GM18499 (cell line): Measurements from ENCODE around the gene NLE1.
"Not testable (repeated sequence)": the region's sequence is repeated elsewhere in the genome, so short reads cannot be mapped to it uniquely, and the experiment has no call there.

Source experiments
- ATAC-seq: cut with Tn5 transposase; IDR thresholded peaks from one replicate; pipeline ENCODE4 v1.9.1; 2021; ENCODE audit warnings: moderate number of reproducible peaks; ENCODE audit not compliant: insufficient read depth, unreplicated experiment

The NLE1 gene

GRCh38 chr17:35130392-35130791 lies 11.7 kb downstream of the NLE1 start:
- no peak for ATAC-seq

DNA sequence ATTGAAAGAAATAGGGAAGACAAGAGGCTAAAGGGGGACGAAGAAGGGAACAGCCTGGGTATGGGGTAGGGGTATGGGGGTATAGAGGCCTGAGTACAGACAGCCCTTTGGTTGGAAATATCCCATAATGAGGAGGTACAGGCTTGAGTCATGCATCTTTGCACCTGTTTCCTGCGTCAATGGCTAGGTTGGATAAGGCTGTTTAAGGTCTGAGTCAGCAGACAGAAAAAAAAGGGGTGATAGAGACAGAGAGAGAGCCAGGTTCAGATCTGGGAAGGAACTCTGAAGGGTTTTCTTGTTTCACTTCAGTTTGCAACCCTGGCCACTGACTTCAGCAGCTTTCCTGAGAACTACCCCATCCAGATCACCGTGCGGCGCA lies 12.1 kb downstream of the NLE1 start:
- no peak for ATAC-seq

DNA sequence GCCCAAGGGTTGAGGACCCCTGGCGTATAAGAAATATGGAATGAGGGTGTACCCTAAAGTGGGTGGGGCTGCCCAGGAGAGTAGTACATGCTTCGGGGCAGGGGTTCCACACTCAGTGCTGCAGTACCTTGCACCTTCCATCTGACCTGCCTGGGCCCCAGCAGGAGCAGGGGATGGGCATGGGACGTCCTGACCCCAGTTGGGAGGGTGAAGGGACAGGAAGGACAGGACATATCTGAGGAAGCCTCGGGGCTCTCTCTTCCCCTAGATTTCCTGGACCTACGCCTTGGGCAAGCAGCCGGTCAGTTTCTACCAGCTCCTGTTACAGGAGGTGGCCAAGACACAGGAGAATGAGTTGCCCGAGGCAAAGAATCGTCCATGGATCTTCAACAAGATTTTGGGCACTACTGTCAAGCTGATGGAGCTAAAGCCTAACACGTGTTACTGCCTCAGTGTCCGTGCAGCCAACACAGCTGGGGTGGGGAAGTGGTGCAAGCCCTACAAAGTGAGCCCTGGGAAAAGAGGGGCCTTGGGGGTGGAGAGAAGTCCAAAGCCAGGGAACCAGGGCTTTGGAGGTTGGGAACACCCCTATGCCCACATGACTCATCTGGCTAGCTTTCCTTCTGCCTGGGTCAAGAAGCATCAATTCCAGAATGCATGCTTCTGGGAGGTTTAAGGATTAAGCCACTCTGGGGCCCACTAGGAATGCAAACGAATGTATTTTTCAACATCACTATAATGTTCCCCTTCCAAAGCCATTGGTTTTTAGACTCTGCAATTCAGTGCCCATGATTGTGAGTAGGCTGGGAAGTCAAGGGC lies 12.7 kb downstream of the NLE1 start:
- no peak for ATAC-seq

DNA sequence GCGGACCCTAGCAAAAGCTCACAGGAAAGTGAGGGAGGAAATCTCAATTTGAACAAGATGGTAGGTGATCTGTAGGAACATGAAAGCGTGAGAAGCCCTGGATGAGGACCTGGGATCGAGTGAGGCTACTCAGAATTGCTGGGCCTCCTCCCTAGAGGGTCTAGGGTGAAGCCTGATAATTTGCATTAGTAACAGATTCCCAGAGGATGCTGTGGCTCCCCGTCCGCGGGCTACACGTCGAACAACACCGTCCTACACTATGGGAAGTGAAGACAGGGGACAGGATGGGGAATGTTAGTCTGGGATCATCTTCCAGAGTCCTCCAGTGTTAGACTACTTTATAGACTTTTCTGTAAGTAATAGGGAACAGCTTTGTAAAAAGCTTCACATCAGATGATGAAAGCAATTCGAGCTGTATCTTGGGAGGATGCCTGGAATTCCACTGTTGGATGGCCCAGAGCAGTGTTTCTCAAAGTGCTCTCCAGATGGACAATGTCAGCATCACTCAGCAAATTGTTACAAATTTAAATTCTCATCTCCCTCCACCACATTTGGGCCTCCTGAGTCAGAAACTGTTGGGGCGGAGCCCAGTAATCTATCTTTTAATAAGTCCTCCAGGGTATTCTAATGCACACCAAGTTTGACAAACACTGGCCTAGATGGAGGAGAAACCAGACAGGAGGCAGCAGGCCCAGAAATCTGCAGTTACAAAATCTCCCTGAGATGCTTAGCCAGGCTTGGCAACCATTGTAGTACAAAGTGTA lies 14.2 kb downstream of the NLE1 start:
- no peak for ATAC-seq

- no peak for ATAC-seq
Measured at GRCh38 chr17:35121315-35121714, 20.8 kb downstream of the NLE1 start, which contains the start of gene FNDC8. Gene FNDC8, plus strand, starts transcription at chr17:35121615. Its CDS starts 79 bp downstream, at chr17:35121694.

DNA sequence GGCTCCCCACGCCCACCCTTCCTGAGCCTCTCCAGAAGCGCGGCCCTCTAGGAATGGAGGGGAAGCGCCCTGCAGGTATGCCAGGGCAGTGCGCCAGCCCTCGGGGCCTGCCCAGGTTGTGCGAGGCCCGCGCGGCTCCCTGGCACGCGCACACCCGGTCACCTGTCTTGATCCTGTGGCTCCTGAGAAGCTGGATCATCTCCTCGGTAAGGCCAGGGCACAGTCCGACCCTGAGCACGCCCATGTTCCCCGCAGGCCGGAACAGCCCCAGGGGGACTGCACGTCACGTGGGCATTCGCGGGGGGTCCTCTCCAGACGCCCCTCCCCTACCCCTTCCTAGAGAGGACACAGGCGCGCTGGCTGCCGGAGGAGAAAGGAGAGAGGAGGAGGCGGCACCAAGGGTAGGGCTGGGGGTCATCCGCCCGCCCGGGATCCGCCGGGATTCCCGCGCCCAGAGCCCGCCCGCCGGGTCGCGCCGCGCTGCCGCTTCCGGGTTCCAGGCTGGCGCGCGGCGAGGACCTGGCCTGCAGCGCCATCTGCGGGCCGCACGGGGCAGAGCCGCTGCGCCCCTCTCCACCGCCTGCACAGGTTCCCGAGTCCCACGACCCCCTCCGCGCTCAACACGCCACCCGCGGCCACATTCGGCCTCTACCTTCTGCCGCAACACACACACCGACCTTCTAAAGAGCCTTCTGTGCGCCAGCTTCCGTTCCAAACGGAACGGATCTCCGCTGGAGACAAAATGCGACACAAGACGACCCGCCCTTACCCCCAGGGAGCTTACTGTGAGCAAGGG lies 22.5 kb downstream of the NLE1 start, which contains the start of gene RAD51D:
Gene RAD51D, minus strand, starts transcription at position 491 of the 796 bp plus-strand sequence. Its CDS starts 247 bp downstream, at position 244.
- ATAC-seq: no peak

- no peak for ATAC-seq
Measured at GRCh38 chr17:35117984-35118383, 24.1 kb downstream of the NLE1 start.

DNA sequence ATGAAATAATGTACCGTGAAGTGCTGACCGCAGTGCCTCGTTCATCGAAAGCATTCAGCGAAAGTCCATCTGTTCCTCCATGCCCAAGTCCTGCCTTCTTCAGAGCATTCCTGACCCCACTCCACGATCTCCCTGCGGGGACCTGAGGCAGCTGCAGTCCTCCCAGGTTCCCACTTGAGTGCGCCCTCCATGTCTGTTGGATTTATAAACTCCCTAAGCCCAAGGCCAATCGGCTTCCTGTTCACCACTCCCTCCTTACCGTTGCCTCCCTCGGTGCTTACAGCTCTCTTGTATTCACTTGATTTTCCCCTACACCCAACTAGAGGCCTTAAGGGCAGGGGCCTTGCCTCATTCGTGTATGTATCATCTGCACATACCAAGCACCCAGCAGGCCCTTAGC lies 25.3 kb downstream of the NLE1 start:
- no peak for ATAC-seq

DNA sequence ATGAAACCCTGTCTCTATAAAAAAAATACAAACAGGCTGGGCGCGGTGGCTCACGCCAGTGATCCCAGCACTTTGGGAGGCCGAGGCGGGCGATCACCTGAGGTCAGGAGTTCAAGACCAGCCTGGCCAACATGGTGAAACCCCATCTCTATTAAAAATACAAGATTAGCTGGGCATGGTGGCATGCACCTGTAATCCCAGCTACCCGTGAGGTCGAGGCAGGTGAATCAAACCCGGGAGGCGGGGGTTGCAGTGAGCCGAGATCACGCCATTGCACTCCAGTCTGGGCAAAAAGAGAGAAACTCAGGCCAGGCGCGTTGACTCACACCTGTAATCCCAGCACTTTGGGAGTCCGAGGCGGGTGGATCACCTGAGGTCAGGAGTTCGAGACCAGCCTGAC lies 31.3 kb downstream of the NLE1 start:
- ATAC-seq: not testable (repeated sequence)

- no peak for ATAC-seq
Measured at GRCh38 chr17:35104844-35105450, 37.2 kb downstream of the NLE1 start.

- no peak for ATAC-seq
Measured at GRCh38 chr17:35103271-35103670, 38.8 kb downstream of the NLE1 start.

DNA sequence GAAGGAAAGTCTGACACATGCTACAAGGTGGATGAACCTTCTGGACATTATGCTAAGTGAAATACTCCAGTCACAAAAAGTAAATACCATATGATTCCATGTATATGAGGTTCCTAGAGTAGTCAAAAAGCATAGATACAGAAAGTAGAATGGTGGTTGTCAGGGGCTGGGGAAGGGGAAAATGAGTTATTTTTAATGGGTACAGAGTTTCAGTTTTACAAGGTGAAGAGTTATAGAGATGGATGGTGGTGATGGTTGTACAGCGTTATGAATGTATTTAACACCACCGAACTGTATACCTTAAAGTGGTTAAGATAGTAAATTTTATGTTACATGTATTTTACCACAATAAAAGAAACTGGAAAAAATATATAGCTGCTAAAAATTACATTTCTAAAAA lies 40.4 kb downstream of the NLE1 start:
- ATAC-seq: no peak

DNA sequence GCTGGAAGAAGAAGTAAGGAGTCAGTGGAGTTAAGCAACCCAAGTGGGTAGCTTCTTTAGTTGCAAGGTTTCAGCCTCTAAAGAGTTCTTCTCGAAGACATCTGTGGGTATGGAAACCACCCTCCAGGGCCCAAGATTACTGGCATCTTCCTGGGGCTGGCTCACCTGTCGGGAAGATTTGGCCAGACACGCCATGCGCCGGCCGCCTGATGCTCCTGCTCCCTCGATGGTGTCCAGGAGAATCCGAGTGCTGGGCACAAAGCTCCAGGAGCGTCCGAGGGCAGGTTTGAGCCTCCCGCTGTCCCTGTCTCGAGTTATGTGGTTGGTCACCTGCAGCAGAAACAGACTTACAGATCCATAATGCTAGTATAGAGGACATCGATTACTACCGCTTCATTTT lies 41.1 kb downstream of the NLE1 start:
- no peak for ATAC-seq

DNA sequence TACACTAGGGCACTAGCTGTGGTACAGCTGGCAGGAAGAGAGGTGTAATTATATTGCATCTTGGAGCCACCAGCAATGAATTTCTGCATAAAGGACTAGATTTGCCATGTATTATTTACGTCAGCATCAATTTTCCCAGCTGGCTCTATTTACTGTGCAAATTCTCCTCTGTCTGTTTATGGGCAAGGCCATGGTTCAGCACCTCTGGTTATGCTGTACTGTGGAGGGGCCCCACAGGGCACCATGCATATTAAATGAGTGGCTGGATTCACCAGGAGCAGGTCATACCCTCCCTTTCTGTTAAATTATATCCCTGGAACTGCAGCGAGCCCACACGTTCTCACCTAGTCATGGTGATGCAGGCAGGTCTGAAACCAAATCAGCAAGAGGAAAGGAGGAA lies 42.2 kb downstream of the NLE1 start:
- no peak for ATAC-seq

DNA sequence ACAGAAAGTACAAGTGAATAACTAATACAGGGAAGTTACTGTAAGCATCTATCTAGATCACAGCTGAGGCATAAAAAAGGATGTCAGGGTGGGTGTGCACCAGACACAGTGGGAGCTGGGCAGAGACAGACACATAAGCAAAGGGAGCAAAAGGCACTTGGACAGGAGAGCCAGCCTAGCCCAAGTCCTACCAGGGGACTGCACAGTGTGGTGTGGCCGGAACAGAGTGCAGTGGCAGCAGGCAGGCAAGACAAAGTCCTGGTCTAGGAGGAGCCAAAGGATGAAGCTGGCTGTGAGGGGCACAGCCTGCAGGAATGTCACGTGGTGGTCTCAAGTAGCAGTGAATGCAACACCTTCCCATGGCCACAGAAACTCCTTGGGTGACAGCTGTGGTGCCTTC lies 44.3 kb downstream of the NLE1 start:
- no peak for ATAC-seq

DNA sequence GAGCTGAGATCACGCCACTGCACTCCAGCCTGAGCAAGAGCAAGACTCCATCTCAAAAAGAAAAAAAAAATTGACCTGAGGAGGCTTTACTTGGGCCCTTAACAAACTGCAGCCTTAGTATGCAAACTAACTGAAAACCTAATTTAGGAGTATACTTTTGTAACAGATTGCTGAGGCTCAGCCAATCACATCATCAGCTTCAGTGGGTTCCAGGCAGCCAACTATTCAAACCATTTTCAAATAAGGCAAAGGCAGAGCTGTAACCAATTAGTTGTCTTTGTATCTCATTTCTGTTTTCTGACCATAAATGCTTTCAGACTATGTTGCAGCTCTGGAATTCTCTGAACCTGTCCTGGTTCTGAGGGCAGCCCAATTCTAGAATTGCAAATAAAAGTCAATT lies 46.4 kb downstream of the NLE1 start:
- ATAC-seq: no peak

GRCh38 chr17:35094902-35095301 lies 47.2 kb downstream of the NLE1 start:
- ATAC-seq: no peak

DNA sequence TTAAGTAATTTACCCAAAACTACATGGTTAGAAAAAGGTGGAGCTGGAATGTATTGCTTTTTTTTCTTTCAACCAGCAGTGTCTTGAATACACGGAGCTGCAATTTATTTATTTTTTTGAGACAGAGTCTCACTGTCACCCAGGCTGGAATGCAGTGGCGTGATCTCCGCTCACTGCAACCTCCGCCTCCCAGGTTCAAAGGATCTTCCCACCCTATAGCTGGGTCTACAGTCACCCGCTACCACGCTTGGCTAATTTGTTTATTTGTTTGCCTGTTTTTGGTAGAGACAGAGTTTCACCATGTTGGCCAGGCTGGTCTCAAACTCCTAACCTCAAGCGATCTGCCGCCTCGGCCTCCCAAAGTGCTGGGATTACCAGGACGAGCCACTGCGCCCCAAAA lies 51.4 kb downstream of the NLE1 start:
- ATAC-seq: not testable (repeated sequence)

GRCh38 chr17:35089586-35090296 lies 52.4 kb downstream of the NLE1 start:
- ATAC-seq: no peak
